Karpas-422 (cell line): ENCODE measurements around the gene DSCAML1. TPM values are rescaled to one million over a fixed set of nuclear protein-coding genes. Genes with fewer than 3 reads are reported as not detected.

Experiments
- DNase-seq: peaks from one replicate; pipeline ENCODE4 v3.0.0-alpha.2; 2015
- H2AFZ ChIP-seq: fragments of 200-600 bp; sonication (generic); 2 replicates; pipeline ENCODE4 v1.6.1; 2014; ENCODE audit warnings: antibody characterized with exemption, low read length, mixed read lengths
- H3K27ac ChIP-seq: fragments of 200-600 bp; sonication (generic); 2 replicates; pipeline ENCODE4 v1.5.1; 2014; ENCODE audit warnings: mild to moderate bottlenecking, low read length, moderate library complexity
- H3K27me3 ChIP-seq: fragments of 200-600 bp; sonication (generic); 2 replicates; pipeline ENCODE4 v1.6.1; 2014; ENCODE audit warnings: low read length, mixed read lengths
- H3K36me3 ChIP-seq: fragments of 200-600 bp; sonication (generic); 2 replicates; pipeline ENCODE4 v1.6.1; 2014; ENCODE audit warnings: low read length, mixed read lengths; ENCODE audit not compliant: insufficient read depth
- H3K4me1 ChIP-seq: fragments of 200-600 bp; sonication (generic); 2 replicates; pipeline ENCODE4 v1.6.1; 2014; ENCODE audit warnings: mild to moderate bottlenecking, low read length, mixed read lengths
- H3K4me2 ChIP-seq: fragments of 200-600 bp; sonication (generic); 2 replicates; pipeline ENCODE4 v1.6.1; 2014; ENCODE audit warnings: low read length, low read depth, mild to moderate bottlenecking; ENCODE audit not compliant: poor library complexity, severe bottlenecking
- H3K4me3 ChIP-seq: fragments of 200-600 bp; sonication (generic); 2 replicates; pipeline ENCODE4 v1.5.1; 2014; ENCODE audit warnings: mild to moderate bottlenecking, antibody characterized with exemption, low read length, mixed read lengths
- H3K79me2 ChIP-seq: fragments of 200-600 bp; sonication (generic); 2 replicates; pipeline ENCODE4 v1.6.1; 2014; ENCODE audit warnings: mild to moderate bottlenecking, low read length, mixed read lengths
- H3K9ac ChIP-seq: fragments of 200-600 bp; sonication (generic); 2 replicates; pipeline ENCODE4 v1.6.0; 2014; ENCODE audit warnings: low read length
- H3K9me2 ChIP-seq: fragments of 200-600 bp; sonication (generic), shearing (Covaris generic); replicated peaks from 2 replicates; pipeline ENCODE4 v1.6.0; 2014; ENCODE audit warnings: mild to moderate bottlenecking, low read length, moderate library complexity; ENCODE audit not compliant: insufficient read depth
- H3K9me3 ChIP-seq: fragments of 300-700, 200-600 bp; sonication (generic); 2 replicates; pipeline ENCODE4 v1.6.1; 2014; ENCODE audit warnings: low read length, mixed read lengths
- H4K20me1 ChIP-seq: fragments of 200-600 bp; sonication (generic); 2 replicates; pipeline ENCODE4 v1.6.1; 2014; ENCODE audit warnings: mild to moderate bottlenecking, antibody characterized with exemption, low read length, low read depth; ENCODE audit not compliant: insufficient read depth
- total RNA-seq: library from RNA; depleted of rRNA; stranded (reverse); fragments of >200 nt; shearing (Covaris generic); gene quantifications from 2 replicates; pipeline ENCODE4 v1.2.3, GENCODE V29; 2014; ENCODE audit warnings: low replicate concordance

Gene DSCAML1
- total RNA-seq, 1 experiment from 2014 or later, result not detected

DNA sequence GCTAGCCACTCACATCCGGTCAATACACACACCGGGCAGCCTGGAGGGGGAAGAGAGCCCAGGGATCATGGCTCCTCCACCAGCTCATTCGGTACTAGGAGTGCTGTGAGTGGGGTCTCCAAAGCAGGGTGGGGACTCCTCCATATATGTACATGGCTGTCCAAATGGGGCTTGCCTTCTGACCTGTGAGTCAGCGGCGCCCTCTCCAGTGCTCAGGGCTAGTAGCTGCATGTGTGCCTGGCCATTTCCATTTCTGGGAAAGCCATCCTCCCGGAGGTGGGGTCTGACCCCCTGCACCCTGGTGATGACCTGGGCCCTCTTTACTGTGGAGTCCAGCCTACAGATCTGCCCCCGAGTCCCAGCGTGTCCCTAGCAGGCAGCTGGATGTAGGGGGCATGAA, 287.5 kb downstream of the DSCAML1 start:
- Histone ChIP-seq H3K27ac (no peak overlapping the region), H3K4me1 (peaks cover 19% of the 10 kb centered on the region), H3K79me2 (no peaks in the 10 kb centered on the region), H3K4me3 (no peak overlapping the region), H3K9ac (no peak overlapping the region), H3K9me2 (no peaks in the 10 kb centered on the region), H3K27me3 (no peaks in the 10 kb centered on the region), H4K20me1 (no peaks in the 10 kb centered on the region), H2AFZ (no peak overlapping the region), H3K4me2 (no peak overlapping the region), H3K36me3 (no peaks in the 10 kb centered on the region), H3K9me3 (no peaks in the 10 kb centered on the region)
- DNase-seq, result no peak

- no peaks in the 10 kb centered on the region for H4K20me1 ChIP-seq
- no peak overlapping the region for H2AFZ ChIP-seq
- DNase-seq, result no peak
- H3K27ac ChIP-seq, result no peak overlapping the region
- H3K4me3 ChIP-seq, result no peak overlapping the region
- H3K27me3 ChIP-seq, result no peaks in the 10 kb centered on the region
- H3K9ac ChIP-seq, result no peak overlapping the region
- no peaks in the 10 kb centered on the region for H3K36me3 ChIP-seq
- H3K79me2 ChIP-seq, result no peaks in the 10 kb centered on the region
- no peaks in the 10 kb centered on the region for H3K9me2 ChIP-seq
- H3K4me1 ChIP-seq, result peaks cover 16% of the 10 kb centered on the region
- H3K4me2 ChIP-seq, result no peak overlapping the region
- H3K9me3 ChIP-seq, result no peaks in the 10 kb centered on the region
These were observed 290.0 kb downstream of the DSCAML1 start for GRCh38 chr11:117506971-117507370.

GRCh38 chr11:117505285-117505970, 291.6 kb downstream of the DSCAML1 start:
- Histone ChIP-seq H3K9ac (no peak overlapping the region), H3K27me3 (no peaks in the 10 kb centered on the region), H3K9me3 (no peaks in the 10 kb centered on the region), H3K4me1 (peaks cover under 1% of the 10 kb centered on the region), H2AFZ (no peak overlapping the region), H3K79me2 (no peaks in the 10 kb centered on the region), H3K36me3 (no peaks in the 10 kb centered on the region), H3K9me2 (no peaks in the 10 kb centered on the region), H4K20me1 (no peaks in the 10 kb centered on the region), H3K27ac (no peak overlapping the region), H3K4me3 (no peak overlapping the region), H3K4me2 (no peak overlapping the region)
- no peak for DNase-seq

GRCh38 chr11:117502779-117503100, 294.3 kb downstream of the DSCAML1 start:
- H3K27me3 ChIP-seq, result no peaks in the 10 kb centered on the region
- no peak overlapping the region for H3K9ac ChIP-seq
- no peak for DNase-seq
- no peaks in the 10 kb centered on the region for H3K79me2 ChIP-seq
- no peak overlapping the region for H3K27ac ChIP-seq
- no peaks in the 10 kb centered on the region for H3K36me3 ChIP-seq
- no peaks in the 10 kb centered on the region for H3K4me1 ChIP-seq
- H4K20me1 ChIP-seq, result no peaks in the 10 kb centered on the region
- no peak overlapping the region for H2AFZ ChIP-seq
- no peak overlapping the region for H3K4me3 ChIP-seq
- no peak overlapping the region for H3K4me2 ChIP-seq
- H3K9me2 ChIP-seq, result no peaks in the 10 kb centered on the region
- no peaks in the 10 kb centered on the region for H3K9me3 ChIP-seq

DNA sequence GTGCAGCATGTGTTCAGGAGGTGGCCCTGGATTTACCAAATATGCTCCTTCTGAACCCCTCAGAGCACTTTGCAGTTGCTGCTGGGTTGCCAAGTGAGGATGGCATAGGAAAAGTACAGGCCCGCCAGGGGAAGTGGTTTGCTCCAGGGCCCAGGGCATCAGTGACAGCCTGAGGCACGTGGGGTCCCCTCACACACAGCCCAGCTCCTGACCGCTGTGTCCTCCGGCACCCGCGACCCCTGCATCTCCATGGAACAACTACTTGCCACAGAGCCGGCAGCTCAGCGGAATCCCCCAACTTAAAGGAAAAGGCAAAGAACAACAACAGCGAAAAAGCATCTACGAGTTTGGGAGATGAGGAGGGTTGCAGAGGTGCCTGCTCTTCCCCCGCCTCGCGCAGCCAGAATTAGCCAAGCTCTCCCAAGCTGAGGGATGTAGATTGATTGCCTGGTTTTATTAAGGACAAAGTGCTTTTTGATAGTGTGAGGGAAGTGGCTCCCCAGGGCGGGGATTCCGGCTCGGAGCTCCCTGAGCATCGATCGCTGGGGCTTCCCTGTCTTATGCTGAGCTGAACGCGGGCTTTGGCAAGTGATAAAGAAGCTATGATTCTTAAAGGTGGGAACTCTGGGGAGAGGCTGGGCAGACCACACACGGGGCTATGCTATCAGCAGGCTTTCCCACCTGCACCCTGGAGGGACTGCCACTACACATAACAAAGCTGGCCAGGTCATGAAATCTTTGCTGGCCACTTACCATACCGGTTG, 294.8 kb downstream of the DSCAML1 start:
- Histone ChIP-seq H3K9me3 (no peaks in the 10 kb centered on the region), H3K27ac (no peak overlapping the region), H3K79me2 (no peaks in the 10 kb centered on the region), H2AFZ (no peak overlapping the region), H3K4me3 (no peak overlapping the region), H4K20me1 (no peaks in the 10 kb centered on the region), H3K9ac (no peak overlapping the region), H3K4me1 (no peaks in the 10 kb centered on the region), H3K9me2 (no peaks in the 10 kb centered on the region), H3K36me3 (no peaks in the 10 kb centered on the region), H3K4me2 (no peak overlapping the region), H3K27me3 (no peaks in the 10 kb centered on the region)
- DNase-seq, result no peak

DNA sequence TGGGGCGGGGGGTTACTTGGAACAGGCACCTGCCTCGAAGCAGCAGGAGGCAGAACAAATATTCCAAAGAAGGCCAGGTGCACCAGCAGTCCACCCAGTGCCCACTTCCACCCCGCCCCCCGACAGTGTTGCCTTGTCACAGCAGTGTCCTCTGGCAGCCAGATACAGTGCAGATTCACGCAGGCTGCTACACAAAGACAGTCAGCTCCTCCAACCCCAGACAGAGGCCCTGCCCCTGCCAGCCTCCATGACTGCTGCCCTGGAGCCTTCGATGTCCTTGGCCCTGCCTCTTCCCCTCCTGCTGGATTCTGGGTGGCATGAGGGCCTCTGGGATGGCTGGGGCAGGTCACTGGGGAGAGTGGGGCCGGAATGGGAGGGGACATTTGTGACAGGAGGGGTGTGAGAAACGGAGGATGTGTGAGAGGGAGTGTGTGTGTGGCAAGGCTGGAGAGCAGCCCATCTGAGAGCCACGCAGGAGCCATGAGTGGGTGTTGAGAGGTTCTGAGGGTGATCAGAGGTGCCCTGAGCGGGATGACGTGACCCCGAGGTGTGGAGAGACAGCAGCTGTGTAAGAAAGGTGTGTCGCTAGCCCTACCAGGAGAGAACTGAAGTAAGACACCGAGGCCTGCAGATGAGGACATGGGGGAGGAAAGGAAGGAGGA, 295.6 kb downstream of the DSCAML1 start:
- no peak for DNase-seq
- Histone ChIP-seq H3K4me3 (no peak overlapping the region), H3K9me2 (no peaks in the 10 kb centered on the region), H3K36me3 (no peaks in the 10 kb centered on the region), H4K20me1 (no peaks in the 10 kb centered on the region), H3K27ac (no peak overlapping the region), H3K4me2 (no peak overlapping the region), H3K4me1 (no peaks in the 10 kb centered on the region), H3K9ac (no peak overlapping the region), H3K9me3 (no peaks in the 10 kb centered on the region), H3K27me3 (no peaks in the 10 kb centered on the region), H2AFZ (no peak overlapping the region), H3K79me2 (no peaks in the 10 kb centered on the region)

DNA sequence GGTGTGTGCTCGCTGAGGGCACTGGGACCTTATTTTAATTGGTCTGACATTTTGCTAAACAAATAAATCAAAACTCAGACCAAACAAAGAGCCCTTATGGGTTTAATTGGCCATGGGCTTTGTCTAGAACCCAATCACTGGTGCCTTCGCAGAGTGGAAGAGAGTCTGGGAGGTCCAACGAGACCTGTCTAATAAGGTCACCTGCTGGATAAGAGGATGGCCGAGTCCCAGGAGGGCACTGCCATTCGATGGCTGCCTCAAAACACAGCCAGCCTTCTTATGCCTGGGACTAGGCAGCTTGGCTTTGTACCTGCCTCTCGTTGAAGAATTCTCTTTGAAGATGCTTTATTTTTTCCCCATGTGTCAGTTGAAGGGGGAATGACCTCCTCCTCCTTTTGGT, 298.2 kb downstream of the DSCAML1 start:
- no peaks in the 10 kb centered on the region for H4K20me1 ChIP-seq

GRCh38 chr11:117497206-117497951, 299.6 kb downstream of the DSCAML1 start:
- Histone ChIP-seq H4K20me1 (no peaks in the 10 kb centered on the region), H3K4me2 (no peak overlapping the region), H3K9me3 (no peaks in the 10 kb centered on the region), H3K4me3 (no peak overlapping the region), H3K4me1 (no peaks in the 10 kb centered on the region), H3K27me3 (no peaks in the 10 kb centered on the region), H3K9ac (no peak overlapping the region), H3K9me2 (no peaks in the 10 kb centered on the region), H3K79me2 (no peaks in the 10 kb centered on the region), H3K36me3 (no peaks in the 10 kb centered on the region), H3K27ac (no peak overlapping the region), H2AFZ (no peak overlapping the region)
- no peak for DNase-seq

More for the DNA sequence above, 298.2 kb downstream of the DSCAML1 start:
- Histone ChIP-seq H3K9me2 (no peaks in the 10 kb centered on the region), H3K79me2 (no peaks in the 10 kb centered on the region), H3K36me3 (no peaks in the 10 kb centered on the region), H3K9me3 (no peaks in the 10 kb centered on the region), H3K4me1 (no peaks in the 10 kb centered on the region), H3K27me3 (no peaks in the 10 kb centered on the region), H3K27ac (no peak overlapping the region), H3K4me3 (no peak overlapping the region), H3K4me2 (no peak overlapping the region), H2AFZ (no peak overlapping the region), H3K9ac (no peak overlapping the region)
- DNase-seq, result no peak
